Measurements from ENCODE around the gene ZC3H10.
"Not testable (repeated sequence)": the region's sequence is repeated elsewhere in the genome, so short reads cannot be mapped to it uniquely, and the experiment has no call there.

The ZC3H10 gene

GRCh38 chr12:56103066-56103711 is 14.9 kb upstream of the ZC3H10 start:
- DNase-seq (ENCODE audit: low spot score), result no peak

- no peak for DNase-seq (ENCODE audit: low spot score)
These were observed 14.3 kb upstream of the ZC3H10 start for GRCh38 chr12:56103823-56104108.

- peak; percentile 98 for DNase-seq (ENCODE audit: low spot score)
These were observed 13.8 kb upstream of the ZC3H10 start, which contains the start of gene PA2G4 for GRCh38 chr12:56104109-56104814. Gene PA2G4 (plus strand): TSS chr12:56104559. CDS start chr12:56104738, 179 bp downstream.

- DNase-seq (ENCODE audit: low spot score), result no peak
These were observed 13.1 kb upstream of the ZC3H10 start for GRCh38 chr12:56104815-56105608.

GRCh38 chr12:56105609-56105902 is 12.5 kb upstream of the ZC3H10 start:
- no peak for DNase-seq (ENCODE audit: low spot score)

- no peak for DNase-seq (ENCODE audit: low spot score)
These were observed 10.8 kb upstream of the ZC3H10 start for GRCh38 chr12:56107242-56107641.

- DNase-seq (ENCODE audit: low spot score), result no peak
These were observed 7.5 kb upstream of the ZC3H10 start for GRCh38 chr12:56110571-56110970.

GRCh38 chr12:56114084-56114483 is 4.0 kb upstream of the ZC3H10 start:
- DNase-seq (ENCODE audit: low spot score), result no peak

GRCh38 chr12:56115329-56115728 is 2.7 kb upstream of the ZC3H10 start:
- peak; percentile 26 for DNase-seq (ENCODE audit: low spot score)

GRCh38 chr12:56116267-56117081 is 1.6 kb upstream of the ZC3H10 start, which contains the start of gene RPL41:
Gene RPL41 (plus strand): TSS chr12:56116633.
- peak; percentile 97 for DNase-seq (ENCODE audit: low spot score)

- DNase-seq (ENCODE audit: low spot score), result not testable (repeated sequence)
These were observed 872 bp upstream of the ZC3H10 start for GRCh38 chr12:56117082-56117706.

- DNase-seq (ENCODE audit: low spot score), result no peak
These were observed 757 bp downstream of the ZC3H10 start for GRCh38 chr12:56118688-56119357.

GRCh38 chr12:56119361-56119796 is 1.3 kb downstream of the ZC3H10 start:
- DNase-seq (ENCODE audit: low spot score), result peak; percentile 71

GRCh38 chr12:56120158-56120846 is 2.2 kb downstream of the ZC3H10 start:
- no peak for DNase-seq (ENCODE audit: low spot score)

- DNase-seq (ENCODE audit: low spot score), result no peak
These were observed 3.3 kb downstream of the ZC3H10 start for GRCh38 chr12:56121204-56121870.

- no peak for DNase-seq (ENCODE audit: low spot score)
These were observed 4.6 kb downstream of the ZC3H10 start for GRCh38 chr12:56122637-56123036.

GRCh38 chr12:56124133-56124532 is 6.1 kb downstream of the ZC3H10 start:
- no peak for DNase-seq (ENCODE audit: low spot score)

- no peak for DNase-seq (ENCODE audit: low spot score)
These were observed 8.7 kb downstream of the ZC3H10 start for GRCh38 chr12:56126732-56127239.

GRCh38 chr12:56127485-56127887 is 9.4 kb downstream of the ZC3H10 start:
- no peak for DNase-seq (ENCODE audit: low spot score)
